PC-3 (cell line): ENCODE data around the gene RGS7.
"Not testable (repeated sequence)": the region's sequence is repeated elsewhere in the genome, so short reads cannot be mapped to it uniquely, and the experiment has no call there.

Experiments used
- CTCF ChIP-seq: fragments of 300-600 bp; sonication (generic); conservative IDR thresholded peaks from 2 replicates; pipeline ENCODE4 v1.5.1; 2017; ENCODE audit warnings: antibody characterized with exemption, low read depth, mild to moderate bottlenecking, low read length
- EZH2 ChIP-seq: fragments of 300-600 bp; sonication (generic); IDR thresholded peaks from one replicate; pipeline ENCODE4 v1.6.1; 2017; ENCODE audit warnings: antibody characterized with exemption, mild to moderate bottlenecking, low read length; ENCODE audit not compliant: unreplicated experiment
- EZH2phosphoT487 ChIP-seq: fragments of 300-600 bp; sonication (generic); IDR thresholded peaks from 2 replicates; pipeline ENCODE4 v1.6.1; 2018; ENCODE audit warnings: mild to moderate bottlenecking, antibody characterized with exemption, low read length, borderline replicate concordance

DNA sequence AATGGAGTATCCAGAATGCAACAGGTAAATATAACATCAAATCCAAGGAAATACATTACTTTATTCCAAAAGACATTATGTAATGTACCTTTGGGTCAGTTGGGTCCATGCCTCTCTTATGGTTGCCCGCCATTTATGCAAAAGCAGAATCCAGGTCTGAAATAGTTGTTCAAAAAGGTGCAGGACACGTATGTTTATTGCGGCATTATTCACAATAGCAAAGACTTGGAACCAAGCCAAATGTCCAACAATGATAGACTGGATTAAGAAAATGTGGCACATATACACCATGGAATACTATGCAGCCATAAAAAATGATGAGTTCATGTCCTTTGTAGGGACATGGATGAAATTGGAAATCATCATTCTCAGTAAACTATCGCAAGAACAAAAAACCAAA lies 384.9 kb downstream of the RGS7 start:
- not testable (repeated sequence) for TF ChIP-seq EZH2, CTCF, EZH2phosphoT487
